GM12892 (cell line): ENCODE results near the gene EYS.

Experiments
- POLR2A ChIP-seq: IDR thresholded peaks from 2 replicates; pipeline ENCODE4 v1.6.1; 2011; ENCODE audit warnings: low read depth, low read length, control low read depth
- POLR2AphosphoS5 ChIP-seq: IDR thresholded peaks from 2 replicates; pipeline ENCODE4 v1.6.1; 2011; ENCODE audit warnings: low read depth, low read length, control low read depth

DNA sequence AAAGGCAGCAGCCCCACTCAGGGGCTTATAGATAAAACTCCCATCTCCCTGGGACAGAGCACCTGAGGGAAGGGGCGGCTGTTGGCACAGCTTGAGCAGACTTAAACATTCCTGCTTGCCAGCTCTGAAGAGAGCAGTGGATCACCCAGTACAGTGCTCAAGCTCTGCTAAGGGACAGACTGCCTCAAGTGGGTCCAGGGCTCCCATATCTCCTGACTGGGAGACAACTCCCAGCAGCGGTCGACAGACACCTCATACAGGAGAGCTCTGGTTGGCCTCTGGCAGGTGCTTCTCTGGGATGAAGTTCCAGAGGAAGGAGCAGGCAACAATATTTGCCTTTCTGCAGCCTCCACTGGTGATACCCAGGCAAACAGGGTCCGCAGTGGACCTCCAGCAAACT, 810.1 kb downstream of the EYS start:
- no peak for TF ChIP-seq POLR2AphosphoS5
- no peak for TF ChIP-seq POLR2A
